Breast epithelium (tissue), 3 donors: Measurements from ENCODE around the gene PPRC1.

Experiments
- CTCF ChIP-seq, 3 donors: fragments of 450-650 bp; IDR thresholded peaks; one replicate each; pipeline ENCODE4 v1.5.1; 2016 to 2017; ENCODE audit warnings: antibody characterized with exemption in 3 of 3, mild to moderate bottlenecking in 3 of 3, moderate library complexity in 3 of 3
- POLR2A ChIP-seq: fragments of 450-650 bp; IDR thresholded peaks from one replicate; pipeline ENCODE4 v1.6.1; 2016; ENCODE audit warnings: antibody characterized with exemption, mild to moderate bottlenecking, moderate library complexity

DNA sequence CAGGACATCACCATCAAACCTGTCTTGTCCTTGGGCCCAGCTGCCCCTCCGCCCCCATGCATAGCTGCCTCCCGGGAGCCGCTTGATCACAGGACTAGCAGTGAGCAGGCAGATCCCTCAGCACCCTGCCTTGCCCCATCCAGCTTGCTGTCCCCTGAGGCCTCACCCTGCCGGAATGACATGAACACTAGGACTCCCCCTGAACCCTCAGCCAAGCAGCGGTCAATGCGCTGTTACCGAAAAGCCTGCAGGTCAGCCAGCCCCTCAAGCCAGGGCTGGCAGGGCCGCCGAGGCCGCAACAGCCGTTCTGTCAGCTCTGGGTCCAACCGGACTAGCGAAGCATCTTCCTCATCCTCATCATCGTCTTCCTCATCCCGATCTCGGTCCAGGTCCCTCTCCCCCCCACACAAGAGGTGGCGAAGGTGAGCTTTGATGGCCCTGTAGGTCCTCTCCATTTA is 14.2 kb downstream of the PPRC1 start:
- no peak for TF ChIP-seq CTCF (IDR thresholded peaks at IDR 0.05)
- TF ChIP-seq POLR2A = no peak
